ENCODE measurements around the gene SLC45A3.
"Not testable (repeated sequence)": the region's sequence is repeated elsewhere in the genome, so short reads cannot be mapped to it uniquely, and the experiment has no call there.

Gene SLC45A3

GRCh38 chr1:205680073-205680851, at the start of gene SLC45A3:
Gene SLC45A3 (minus strand): TSS chr1:205680509. CDS start chr1:205664656, 15,853 bp downstream.
- FAIRE-seq: no peak
- no peak for DNase-seq (ENCODE audit: extremely low spot score, insufficient read length, low read depth)

GRCh38 chr1:205726619-205727125, 46.4 kb upstream of the SLC45A3 start:
- no peak for DNase-seq (ENCODE audit: extremely low spot score, insufficient read length, low read depth)
- no peak for FAIRE-seq

DNA sequence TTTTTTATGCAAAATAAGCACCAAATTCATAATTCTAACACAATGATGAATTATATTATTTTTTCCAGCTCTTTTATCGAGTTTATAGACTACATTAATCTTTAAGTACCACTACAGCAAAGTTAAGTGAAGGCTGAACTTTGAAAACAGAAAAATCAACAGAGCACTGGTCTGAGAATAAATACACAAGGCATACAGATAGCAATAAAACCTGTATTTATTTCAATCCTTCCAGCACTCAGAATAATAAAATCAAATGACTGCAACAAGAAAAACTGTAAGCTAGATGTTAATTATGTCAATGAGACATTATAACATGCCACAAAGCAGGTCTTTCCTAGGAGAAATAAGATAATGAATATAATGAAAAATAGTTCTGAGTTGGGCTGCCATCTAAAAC, 45.2 kb upstream of the SLC45A3 start:
- no peak for FAIRE-seq
- no peak for DNase-seq (ENCODE audit: extremely low spot score, insufficient read length, low read depth)

DNA sequence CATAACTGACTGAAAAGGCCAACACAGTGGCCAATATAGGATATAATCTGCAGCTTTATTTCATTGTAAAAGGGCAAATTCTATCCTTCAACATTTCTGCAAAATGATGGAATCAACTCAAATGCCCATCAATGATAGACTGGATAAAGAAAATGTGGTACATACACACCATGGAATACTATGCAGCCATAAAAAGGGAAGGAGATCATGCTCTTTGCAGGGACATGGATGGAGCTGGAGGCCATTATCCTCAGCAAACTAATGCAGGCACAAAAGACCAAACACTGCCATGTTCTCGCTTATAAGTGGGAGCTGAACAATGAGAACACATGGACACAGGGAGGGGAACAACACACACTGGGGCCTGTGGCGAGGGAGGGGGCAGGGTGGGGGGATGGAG, 40.4 kb upstream of the SLC45A3 start:
- not testable (repeated sequence) for FAIRE-seq; DNase-seq (ENCODE audit: extremely low spot score, insufficient read length, low read depth)

- DNase-seq (ENCODE audit: extremely low spot score, insufficient read length, low read depth) (no peak), FAIRE-seq (no peak)
Observed at GRCh38 chr1:205719762-205720161, 39.5 kb upstream of the SLC45A3 start.

DNA sequence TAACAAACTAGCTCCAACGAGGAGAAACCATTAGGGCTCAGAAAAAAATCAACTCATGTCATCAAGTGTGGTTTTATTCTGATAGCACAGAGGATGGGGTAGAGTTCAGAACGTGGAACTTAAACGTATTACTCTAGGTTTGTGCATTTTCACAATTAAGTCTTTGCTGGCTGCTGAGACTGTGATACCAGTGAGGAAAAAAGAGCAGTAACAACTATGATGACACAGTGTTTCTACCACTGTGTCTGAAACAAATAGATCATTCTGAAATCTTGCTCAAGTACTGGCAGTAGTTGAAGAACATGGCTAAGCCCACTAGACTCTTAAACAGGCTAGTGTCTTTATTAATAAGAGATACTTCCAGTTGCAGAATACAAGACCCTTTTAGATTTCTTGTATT, 38.7 kb upstream of the SLC45A3 start:
- FAIRE-seq (no peak), DNase-seq (ENCODE audit: extremely low spot score, insufficient read length, low read depth) (no peak)

- FAIRE-seq: no peak
- no peak for DNase-seq (ENCODE audit: extremely low spot score, insufficient read length, low read depth)
Observed at GRCh38 chr1:205716371-205717132, 36.2 kb upstream of the SLC45A3 start.

- FAIRE-seq (no peak), DNase-seq (ENCODE audit: extremely low spot score, insufficient read length, low read depth) (no peak)
Observed at GRCh38 chr1:205715628-205716027, 35.3 kb upstream of the SLC45A3 start.

- no peak for DNase-seq (ENCODE audit: extremely low spot score, insufficient read length, low read depth)
- FAIRE-seq: no peak
Observed at GRCh38 chr1:205714906-205715246, 34.6 kb upstream of the SLC45A3 start.

DNA sequence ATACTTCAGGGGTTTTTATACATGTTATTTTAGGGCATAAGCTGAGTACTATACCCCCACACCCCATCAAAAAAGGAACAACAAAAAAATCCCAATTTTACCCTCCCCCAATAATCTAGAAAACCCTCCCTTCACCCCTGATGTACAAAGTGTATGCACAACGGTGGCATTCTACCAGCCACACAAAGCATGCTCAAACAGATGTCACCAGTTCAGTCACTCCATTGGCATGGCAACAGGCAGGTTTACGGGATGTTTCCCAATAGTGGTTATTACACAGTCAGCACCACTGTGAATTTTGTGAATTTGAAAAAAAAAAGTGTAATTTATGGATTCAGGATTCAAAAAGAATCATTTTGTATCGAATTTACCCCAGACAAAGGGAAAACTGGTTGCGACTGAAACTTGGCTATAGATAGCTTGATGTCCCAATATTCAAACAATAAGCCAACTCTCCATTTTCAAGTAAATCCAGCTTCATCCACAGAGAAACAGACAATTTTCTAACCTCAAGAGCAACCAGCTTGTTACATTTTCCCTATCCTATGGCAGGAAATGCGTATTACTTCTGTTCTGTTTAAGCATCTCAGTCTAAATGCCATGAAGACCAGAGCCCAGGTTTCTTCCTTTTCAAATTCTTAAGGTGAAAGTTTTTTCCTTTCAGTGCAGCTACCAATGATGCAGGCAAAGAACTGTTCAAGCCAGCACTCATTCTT, 34.0 kb upstream of the SLC45A3 start:
- no peak for FAIRE-seq
- no peak for DNase-seq (ENCODE audit: extremely low spot score, insufficient read length, low read depth)

- no peak for DNase-seq (ENCODE audit: extremely low spot score, insufficient read length, low read depth)
- peak; percentile 67 for FAIRE-seq
Observed at GRCh38 chr1:205711105-205712048, 31.1 kb upstream of the SLC45A3 start.

DNA sequence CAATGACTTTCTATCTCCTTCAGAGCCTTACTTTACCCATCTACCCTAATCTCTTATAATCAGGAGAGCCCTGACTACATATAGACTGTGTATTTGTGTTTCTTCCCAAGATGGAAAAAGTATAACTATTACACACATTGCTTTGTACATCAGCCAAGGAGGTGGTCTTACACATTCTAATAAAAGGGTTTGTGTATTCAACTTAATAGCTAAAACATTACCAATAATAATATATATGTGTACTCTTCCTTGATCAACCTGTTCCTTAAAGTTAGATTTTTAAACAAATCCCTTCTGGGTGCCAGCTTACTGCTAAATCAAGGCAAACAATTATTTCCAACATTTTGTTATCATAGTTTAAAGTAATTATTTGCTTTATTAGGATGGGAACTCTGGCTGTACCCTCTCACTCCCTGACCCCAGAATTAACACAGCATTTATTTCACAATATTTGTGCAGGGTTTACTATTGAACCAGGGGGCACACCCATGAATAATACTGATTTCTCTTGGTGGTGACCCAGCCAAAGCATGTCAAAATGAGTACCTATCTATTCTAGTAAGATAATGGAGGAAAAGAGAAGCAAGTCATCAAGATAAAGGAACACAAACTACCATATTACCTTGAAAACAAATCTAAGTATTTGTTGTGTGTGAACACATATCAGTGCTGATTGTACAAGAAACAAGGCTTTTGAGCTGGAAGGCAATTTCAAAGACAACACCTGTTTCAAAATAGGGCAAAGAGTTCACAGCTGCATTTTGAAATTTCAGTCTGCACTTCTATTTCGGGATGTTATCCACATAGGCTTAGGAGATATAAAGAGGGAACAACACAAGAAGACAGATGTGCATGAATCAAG, 30.1 kb upstream of the SLC45A3 start:
- FAIRE-seq: no peak
- no peak for DNase-seq (ENCODE audit: extremely low spot score, insufficient read length, low read depth)

- FAIRE-seq: no peak
- DNase-seq (ENCODE audit: extremely low spot score, insufficient read length, low read depth): no peak
Observed at GRCh38 chr1:205709640-205710039, 29.3 kb upstream of the SLC45A3 start.

DNA sequence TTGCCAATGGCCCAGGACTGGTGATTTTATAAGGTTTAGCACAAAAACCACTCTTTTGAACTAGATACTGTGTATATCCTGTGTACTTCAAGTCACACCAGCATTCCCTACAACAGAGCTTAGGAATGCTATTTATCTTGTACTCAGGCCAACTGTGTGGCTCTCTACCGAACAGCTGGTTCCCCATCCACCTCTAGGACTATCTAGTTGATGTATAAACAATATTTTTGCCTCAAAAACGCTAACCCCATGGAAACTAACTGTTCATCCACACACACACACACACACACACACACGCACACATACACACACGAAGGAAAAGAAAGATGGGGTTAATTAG, 28.7 kb upstream of the SLC45A3 start:
- FAIRE-seq: no peak
- DNase-seq (ENCODE audit: extremely low spot score, insufficient read length, low read depth): no peak

GRCh38 chr1:205706601-205707502, 26.5 kb upstream of the SLC45A3 start:
- no peak for FAIRE-seq
- DNase-seq (ENCODE audit: extremely low spot score, insufficient read length, low read depth): no peak

DNA sequence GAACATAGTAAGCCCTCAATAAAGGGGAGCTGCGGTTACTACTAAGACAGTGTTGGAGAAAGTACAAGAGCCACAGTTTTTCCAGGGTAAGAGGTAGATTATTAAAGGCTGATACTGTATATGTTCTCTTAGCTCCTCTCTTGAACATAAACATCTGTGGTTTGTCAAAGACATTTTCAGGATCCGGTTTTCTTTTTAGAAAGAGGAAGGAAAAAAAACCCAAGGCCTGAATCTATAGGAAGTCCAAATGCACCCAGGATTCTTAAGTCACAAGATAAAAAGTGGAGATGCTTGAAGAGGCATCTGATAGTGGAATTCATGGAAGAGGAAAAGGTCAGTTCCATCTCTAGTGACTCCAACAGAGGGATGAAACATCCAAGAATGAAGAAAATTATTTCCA, 24.6 kb upstream of the SLC45A3 start:
- FAIRE-seq (no peak), DNase-seq (ENCODE audit: extremely low spot score, insufficient read length, low read depth) (no peak)

- no peak for FAIRE-seq
- no peak for DNase-seq (ENCODE audit: extremely low spot score, insufficient read length, low read depth)
Observed at GRCh38 chr1:205703072-205703471, 22.8 kb upstream of the SLC45A3 start.

- DNase-seq (ENCODE audit: extremely low spot score, insufficient read length, low read depth): no peak
- no peak for FAIRE-seq
Observed at GRCh38 chr1:205701891-205702290, 21.6 kb upstream of the SLC45A3 start.
